GM21717 (cell line): ENCODE data around the gene LAMA5.

ENCODE experiments used
- ATAC-seq: cut with Tn5 transposase; IDR thresholded peaks from one replicate; pipeline ENCODE4 v1.9.1; 2021; ENCODE audit warnings: mild to moderate bottlenecking, moderate library complexity; ENCODE audit not compliant: unreplicated experiment

The LAMA5 gene

GRCh38 chr20:62291251-62292066 is 75.7 kb downstream of the LAMA5 start:
- ATAC-seq, result no peak

- ATAC-seq, result no peak
These were observed 77.2 kb downstream of the LAMA5 start for GRCh38 chr20:62289898-62290297.

GRCh38 chr20:62289131-62289530 is 78.0 kb downstream of the LAMA5 start:
- ATAC-seq, result no peak

- ATAC-seq, result no peak
These were observed 78.5 kb downstream of the LAMA5 start for GRCh38 chr20:62288535-62289105.

GRCh38 chr20:62287759-62288534 is 79.2 kb downstream of the LAMA5 start:
- no peak for ATAC-seq

- ATAC-seq, result no peak
These were observed 80.0 kb downstream of the LAMA5 start for GRCh38 chr20:62287129-62287528.

- ATAC-seq, result no peak
These were observed 80.5 kb downstream of the LAMA5 start for GRCh38 chr20:62286493-62287064.

GRCh38 chr20:62285722-62286121 is 81.4 kb downstream of the LAMA5 start:
- no peak for ATAC-seq

GRCh38 chr20:62285151-62285550 is 82.0 kb downstream of the LAMA5 start:
- ATAC-seq, result no peak

- no peak for ATAC-seq
These were observed 82.7 kb downstream of the LAMA5 start for GRCh38 chr20:62284448-62284847.

GRCh38 chr20:62282877-62283503 is 84.1 kb downstream of the LAMA5 start:
- no peak for ATAC-seq

- ATAC-seq, result no peak
These were observed 85.0 kb downstream of the LAMA5 start for GRCh38 chr20:62282103-62282502.

- no peak for ATAC-seq
These were observed 85.8 kb downstream of the LAMA5 start for GRCh38 chr20:62281161-62281933.

- no peak for ATAC-seq
These were observed 86.8 kb downstream of the LAMA5 start for GRCh38 chr20:62280303-62280702.

- ATAC-seq, result no peak
These were observed 89.9 kb downstream of the LAMA5 start for GRCh38 chr20:62277253-62277652.

- ATAC-seq, result no peak
These were observed 90.7 kb downstream of the LAMA5 start for GRCh38 chr20:62276439-62276838.

GRCh38 chr20:62275219-62275618 is 91.9 kb downstream of the LAMA5 start:
- ATAC-seq, result no peak

- ATAC-seq, result no peak
These were observed 92.7 kb downstream of the LAMA5 start for GRCh38 chr20:62274332-62274950.

GRCh38 chr20:62273416-62273815 is 93.7 kb downstream of the LAMA5 start:
- no peak for ATAC-seq

GRCh38 chr20:62272200-62272599 is 94.9 kb downstream of the LAMA5 start:
- no peak for ATAC-seq
